A549 (cell line): ENCODE results near the gene PLXNA1. TPM values are rescaled to one million over a fixed set of nuclear protein-coding genes. Genes with fewer than 3 reads are reported as not detected.

Source experiments
- ATAC-seq, 2 experiments: fragments of 200-7000 bp in 1 of 2; fragments of >200 bp in 1 of 2; cut with Nextera tagmentation in 1 of 2; cut with Tn5 transposase in 1 of 2; 3 replicates each; pipeline versions ENCODE4 v1.8.0 to v1.9.1; 2018 to 2020; ENCODE audit warnings: mild to moderate bottlenecking in 1 of 2, moderate library complexity in 1 of 2
- CTCF ChIA-PET: fragments of 300-600 bp; sonication (Branson Sonifier 250); formaldehyde crosslinking; extraction: SDS; loops from one replicate; lab custom pipeline; 2021; ENCODE audit warnings: antibody characterized with exemption, inconsistent platforms; lab: Yijun Ruan, JAX
- POLR2A ChIA-PET: fragments of 350-600 bp; formaldehyde crosslinking; extraction: SDS; loops from one replicate; lab custom pipeline; 2021; ENCODE audit warnings: antibody characterized with exemption, inconsistent platforms; lab: Yijun Ruan, JAX
- DNase-seq, 2 experiments: peaks; one replicate each; pipeline versions ENCODE4 v3.0.0 to v3.0.0-alpha.2; 2011 to 2016; ENCODE audit warnings: low read depth in 1 of 2, low spot score in 1 of 2
- FAIRE-seq: peaks from 2 replicates; lab custom pipeline; 2011; peaks lifted over from hg19 to GRCh38; lab: Jason Lieb, UNC
- H3K27ac ChIP-seq, 2 experiments: fragments of >200 bp; sonication (Bioruptor Twin); formaldehyde crosslinking; 3 replicates each; pipeline ENCODE4 v1.5.1; 2016 to 2017
- H3K4me1 ChIP-seq: fragments of >200 bp; sonication (Bioruptor Twin); formaldehyde crosslinking; 3 replicates; pipeline ENCODE4 v1.6.1; 2016
- H3K4me2 ChIP-seq: fragments of >200 bp; sonication (Bioruptor Twin); formaldehyde crosslinking; 3 replicates; pipeline ENCODE4 v1.6.1; 2016
- H3K4me3 ChIP-seq: fragments of >200 bp; sonication (Bioruptor Twin); formaldehyde crosslinking; 3 replicates; pipeline ENCODE4 v1.5.1; 2016
- H3K9me3 ChIP-seq: fragments of >200 bp; sonication (Bioruptor Twin); formaldehyde crosslinking; 3 replicates; pipeline ENCODE4 v1.6.1; 2016
- CHD4 ChIP-seq: fragments of 200-600 bp; sonication (generic); IDR thresholded peaks from 2 replicates; pipeline ENCODE4 v1.6.1; 2016; ENCODE audit warnings: antibody characterized with exemption, mild to moderate bottlenecking, borderline replicate concordance
- FOXS1 ChIP-seq: fragments of 250-450 bp; sonication (Bioruptor Pico); IDR thresholded peaks from 2 replicates; pipeline ENCODE4 v1.5.0; 2020; ENCODE audit warnings: mild to moderate bottlenecking, moderate library complexity
- HEYL ChIP-seq: fragments of 250-450 bp; sonication (Bioruptor Pico); IDR thresholded peaks from 2 replicates; pipeline ENCODE4 v1.8.0; 2021; ENCODE audit warnings: mild to moderate bottlenecking, moderate library complexity
- JUNB ChIP-seq: fragments of >200 bp; sonication (Bioruptor Twin); formaldehyde crosslinking; IDR thresholded peaks from 2 replicates; pipeline ENCODE4 v1.6.1; 2016
- KDM1A ChIP-seq: fragments of 200-600 bp; sonication (generic); IDR thresholded peaks from 2 replicates; pipeline ENCODE4 v1.6.1; 2016; ENCODE audit warnings: low read depth, mild to moderate bottlenecking
- KDM5A ChIP-seq: fragments of 200-600 bp; sonication (generic); IDR thresholded peaks from 2 replicates; pipeline ENCODE4 v1.6.1; 2016; ENCODE audit warnings: antibody characterized with exemption, mild to moderate bottlenecking
- MYC ChIP-seq: IDR thresholded peaks from 2 replicates; pipeline ENCODE4 v1.6.1; 2012; ENCODE audit warnings: mild to moderate bottlenecking, inconsistent platforms, low read length, improper control_type of control experiment, borderline replicate concordance
- NR3C1 ChIP-seq: fragments of >200 bp; sonication (Bioruptor Twin); formaldehyde crosslinking; IDR thresholded peaks from 3 replicates; pipeline ENCODE4 v1.6.1; 2017
- RARB ChIP-seq: fragments of 250-450 bp; sonication (Bioruptor Pico); IDR thresholded peaks from 2 replicates; pipeline ENCODE4 v1.8.0; 2021; ENCODE audit warnings: mild to moderate bottlenecking, moderate library complexity
- SREBF2 ChIP-seq: fragments of 450-650 bp; IDR thresholded peaks from 2 replicates; pipeline ENCODE4 v1.6.1; 2014; ENCODE audit warnings: mild to moderate bottlenecking, moderate library complexity
- TFCP2L1 ChIP-seq: fragments of 250-450 bp; sonication (Bioruptor Pico); IDR thresholded peaks from 2 replicates; pipeline ENCODE4 v1.5.0; 2021; ENCODE audit warnings: mild to moderate bottlenecking
- ZC3H11A ChIP-seq: fragments of 450-650 bp; IDR thresholded peaks from 2 replicates; pipeline ENCODE4 v1.6.1; 2014; ENCODE audit warnings: antibody characterized with exemption, mild to moderate bottlenecking
- ZFP36 ChIP-seq: fragments of 450-650 bp; IDR thresholded peaks from 2 replicates; pipeline ENCODE4 v1.6.1; 2014; ENCODE audit warnings: borderline replicate concordance; ENCODE audit not compliant: partially characterized antibody
- ZNF302 ChIP-seq: fragments of 250-450 bp; sonication (Bioruptor Pico); IDR thresholded peaks from 2 replicates; pipeline ENCODE4 v1.9.0; 2021; ENCODE audit warnings: inconsistent platforms, mild to moderate bottlenecking, moderate library complexity
- ZSCAN20 ChIP-seq: fragments of 250-450 bp; sonication (Bioruptor Pico); IDR thresholded peaks from 2 replicates; pipeline ENCODE4 v1.8.0; 2022; ENCODE audit warnings: mild to moderate bottlenecking, moderate library complexity
- WGBS: methylation state at CpG from one replicate; pipeline ENCODE4 v1.1.6; 2017; ENCODE audit errors: missing lambda C conversion rate; 5-methylcytosine and 5-hydroxymethylcytosine counted together
- polyA plus RNA-seq, 4 experiments: library from polyadenylated mRNA; depleted of rRNA in 3 of 4; stranded (reverse); fragments of >200 nt; fragmentation: RNase III in 1 of 4; extraction: RNeasy Plus Mini Kit Qiagen cat#74134 plus additional on column Dnase treatment in 1 of 4; gene quantifications; 2 replicates in 3 of 4; 3 replicates in 1 of 4; pipeline ENCODE4 v1.2.3, GENCODE V29; 2011 to 2017
- TF ChIP-seq, protein P1 (sequence below): fragments of 150-350 bp; IDR thresholded peaks from 2 replicates; pipeline ENCODE4 v1.6.1; 2014; ENCODE audit warnings: low read depth, mild to moderate bottlenecking, low read length
- TF ChIP-seq, protein P2 (sequence below): IDR thresholded peaks from 2 replicates; pipeline ENCODE4 v1.6.1; 2012
- TF ChIP-seq, protein P3 (sequence below): fragments of >200 bp; sonication (Bioruptor Twin); formaldehyde crosslinking; IDR thresholded peaks from 2 replicates; pipeline ENCODE4 v1.6.1; 2016
- TF ChIP-seq, protein P4 (sequence below): fragments of 250-450 bp; sonication (Bioruptor Pico); IDR thresholded peaks from 2 replicates; pipeline ENCODE4 v1.5.0; 2020; ENCODE audit warnings: low read depth, mild to moderate bottlenecking, moderate library complexity
- TF ChIP-seq, protein P5 (sequence below): IDR thresholded peaks from 2 replicates; pipeline ENCODE4 v1.6.1; 2012
- TF ChIP-seq, protein P6 (sequence below): fragments of >200 bp; sonication (Bioruptor Twin); formaldehyde crosslinking; IDR thresholded peaks from 3 replicates; pipeline ENCODE4 v1.6.1; 2016

PLXNA1 gene
- polyA plus RNA-seq, 2 of the 4 experiments (the other 2 are of a cell fraction): 9.1 to 16.3 TPM

DNA sequence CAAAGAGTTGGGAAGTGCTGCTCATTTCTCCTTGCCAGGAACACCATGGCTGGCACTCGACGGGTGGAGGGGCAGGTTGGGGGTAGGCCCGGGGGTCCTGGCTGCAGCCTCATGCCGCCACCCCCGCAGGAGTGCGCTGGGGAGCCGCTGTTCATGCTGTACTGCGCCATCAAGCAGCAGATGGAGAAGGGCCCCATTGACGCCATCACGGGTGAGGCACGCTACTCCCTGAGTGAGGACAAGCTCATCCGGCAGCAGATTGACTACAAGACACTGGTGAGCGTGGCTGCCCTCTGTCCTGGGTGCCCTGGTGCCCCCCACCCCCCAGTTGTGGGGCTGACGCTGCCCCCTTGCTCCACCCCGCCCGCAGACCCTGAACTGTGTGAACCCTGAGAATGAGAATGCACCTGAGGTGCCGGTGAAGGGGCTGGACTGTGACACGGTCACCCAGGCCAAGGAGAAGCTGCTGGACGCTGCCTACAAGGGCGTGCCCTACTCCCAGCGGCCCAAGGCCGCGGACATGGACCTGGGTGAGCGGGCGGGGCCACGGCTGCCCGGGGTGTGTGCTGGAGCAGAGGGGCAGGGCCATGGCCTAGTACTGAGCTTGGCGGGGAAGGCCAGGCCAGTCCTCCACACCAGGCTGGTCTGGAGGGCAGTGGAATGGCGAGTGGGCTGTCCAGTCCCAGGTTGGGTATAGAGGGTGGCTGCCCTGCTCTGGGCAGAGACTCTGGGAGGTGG, 45.1 kb downstream of the PLXNA1 start:
- TF ChIP-seq ZFP36 (no peak), KDM5A (no peak), KDM1A (no peak), TFCP2L1 (CRISPR knock-in tag) (no peak), ZSCAN20 (no peak), MYC (no peak), HEYL (CRISPR knock-in tag) (no peak), RARB (CRISPR knock-in tag) (no peak), FOXS1 (CRISPR knock-in tag) (no peak), CHD4 (no peak), JUNB (no peak), ZNF302 (CRISPR knock-in tag) (no peak), NR3C1 (no peak)
- TF ChIP-seq, protein P1, sequence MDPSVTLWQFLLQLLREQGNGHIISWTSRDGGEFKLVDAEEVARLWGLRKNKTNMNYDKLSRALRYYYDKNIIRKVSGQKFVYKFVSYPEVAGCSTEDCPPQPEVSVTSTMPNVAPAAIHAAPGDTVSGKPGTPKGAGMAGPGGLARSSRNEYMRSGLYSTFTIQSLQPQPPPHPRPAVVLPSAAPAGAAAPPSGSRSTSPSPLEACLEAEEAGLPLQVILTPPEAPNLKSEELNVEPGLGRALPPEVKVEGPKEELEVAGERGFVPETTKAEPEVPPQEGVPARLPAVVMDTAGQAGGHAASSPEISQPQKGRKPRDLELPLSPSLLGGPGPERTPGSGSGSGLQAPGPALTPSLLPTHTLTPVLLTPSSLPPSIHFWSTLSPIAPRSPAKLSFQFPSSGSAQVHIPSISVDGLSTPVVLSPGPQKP: no peak
- TF ChIP-seq, protein P2, sequence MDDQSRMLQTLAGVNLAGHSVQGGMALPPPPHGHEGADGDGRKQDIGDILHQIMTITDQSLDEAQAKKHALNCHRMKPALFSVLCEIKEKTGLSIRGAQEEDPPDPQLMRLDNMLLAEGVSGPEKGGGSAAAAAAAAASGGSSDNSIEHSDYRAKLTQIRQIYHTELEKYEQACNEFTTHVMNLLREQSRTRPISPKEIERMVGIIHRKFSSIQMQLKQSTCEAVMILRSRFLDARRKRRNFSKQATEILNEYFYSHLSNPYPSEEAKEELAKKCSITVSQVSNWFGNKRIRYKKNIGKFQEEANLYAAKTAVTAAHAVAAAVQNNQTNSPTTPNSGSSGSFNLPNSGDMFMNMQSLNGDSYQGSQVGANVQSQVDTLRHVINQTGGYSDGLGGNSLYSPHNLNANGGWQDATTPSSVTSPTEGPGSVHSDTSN: no peak
- TF ChIP-seq, protein P3, sequence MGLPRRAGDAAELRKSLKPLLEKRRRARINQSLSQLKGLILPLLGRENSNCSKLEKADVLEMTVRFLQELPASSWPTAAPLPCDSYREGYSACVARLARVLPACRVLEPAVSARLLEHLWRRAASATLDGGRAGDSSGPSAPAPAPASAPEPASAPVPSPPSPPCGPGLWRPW: no peak
- DNase-seq: no peak
- no peak for ATAC-seq
- ChIA-PET CTCF (no interaction called here), POLR2A (no interaction called here)
- Histone ChIP-seq H3K4me2 (no peak overlapping the region), H3K4me3 (no peak overlapping the region), H3K9me3 (no peaks in the 10 kb centered on the region), H3K4me1 (no peaks in the 10 kb centered on the region), H3K27ac (no peak overlapping the region)
- WGBS: 80% methylated on average over 10 of the region's 29 CpGs
- FAIRE-seq: no peak

DNA sequence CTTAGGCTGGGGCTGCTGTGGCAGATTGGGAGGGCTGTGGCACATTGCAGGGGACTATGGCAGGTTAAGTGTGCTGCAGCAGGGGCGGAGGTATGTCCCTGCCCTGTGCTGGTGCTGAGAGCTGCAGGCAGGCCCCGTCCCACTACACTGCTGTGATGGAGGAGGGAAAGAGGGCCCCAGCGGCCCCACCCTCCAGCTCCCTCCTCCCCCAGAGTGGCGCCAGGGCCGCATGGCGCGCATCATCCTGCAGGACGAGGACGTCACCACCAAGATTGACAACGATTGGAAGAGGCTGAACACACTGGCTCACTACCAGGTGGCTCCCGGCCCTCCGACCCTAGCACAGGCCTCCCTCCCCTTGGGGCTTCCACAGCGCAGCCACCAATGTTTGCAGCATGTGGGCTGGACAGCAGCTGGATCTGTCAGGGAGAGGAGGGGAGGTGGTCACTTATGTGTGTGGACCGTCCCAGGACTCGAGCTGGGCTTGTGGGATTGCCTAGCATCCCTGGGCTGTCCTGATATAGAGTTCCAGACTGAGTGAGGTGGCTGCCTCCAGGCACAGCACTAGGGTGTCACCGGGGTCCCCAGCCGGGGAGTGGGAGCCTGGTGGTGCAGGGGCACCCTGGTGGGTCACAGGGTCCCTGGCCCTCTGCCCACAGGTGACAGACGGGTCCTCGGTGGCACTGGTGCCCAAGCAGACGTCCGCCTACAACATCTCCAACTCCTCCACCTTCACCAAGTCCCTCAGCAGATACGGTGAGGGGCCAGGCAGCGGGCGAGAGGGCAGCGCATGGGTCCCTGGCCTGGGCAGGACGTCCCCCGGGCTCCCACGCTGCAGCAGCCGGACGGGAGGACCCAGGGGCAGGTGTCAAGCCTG, 46.1 kb downstream of the PLXNA1 start:
- POLR2A ChIA-PET: no interaction called here
- TF ChIP-seq SREBF2 (no peak), ZC3H11A (no peak), ZFP36 (no peak), MYC (no peak)
- TF ChIP-seq, protein P4, sequence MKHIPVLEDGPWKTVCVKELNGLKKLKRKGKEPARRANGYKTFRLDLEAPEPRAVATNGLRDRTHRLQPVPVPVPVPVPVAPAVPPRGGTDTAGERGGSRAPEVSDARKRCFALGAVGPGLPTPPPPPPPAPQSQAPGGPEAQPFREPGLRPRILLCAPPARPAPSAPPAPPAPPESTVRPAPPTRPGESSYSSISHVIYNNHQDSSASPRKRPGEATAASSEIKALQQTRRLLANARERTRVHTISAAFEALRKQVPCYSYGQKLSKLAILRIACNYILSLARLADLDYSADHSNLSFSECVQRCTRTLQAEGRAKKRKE (CRISPR knock-in tag): no peak
- TF ChIP-seq, protein P5, sequence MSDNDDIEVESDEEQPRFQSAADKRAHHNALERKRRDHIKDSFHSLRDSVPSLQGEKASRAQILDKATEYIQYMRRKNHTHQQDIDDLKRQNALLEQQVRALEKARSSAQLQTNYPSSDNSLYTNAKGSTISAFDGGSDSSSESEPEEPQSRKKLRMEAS: no peak
- TF ChIP-seq, protein P6, sequence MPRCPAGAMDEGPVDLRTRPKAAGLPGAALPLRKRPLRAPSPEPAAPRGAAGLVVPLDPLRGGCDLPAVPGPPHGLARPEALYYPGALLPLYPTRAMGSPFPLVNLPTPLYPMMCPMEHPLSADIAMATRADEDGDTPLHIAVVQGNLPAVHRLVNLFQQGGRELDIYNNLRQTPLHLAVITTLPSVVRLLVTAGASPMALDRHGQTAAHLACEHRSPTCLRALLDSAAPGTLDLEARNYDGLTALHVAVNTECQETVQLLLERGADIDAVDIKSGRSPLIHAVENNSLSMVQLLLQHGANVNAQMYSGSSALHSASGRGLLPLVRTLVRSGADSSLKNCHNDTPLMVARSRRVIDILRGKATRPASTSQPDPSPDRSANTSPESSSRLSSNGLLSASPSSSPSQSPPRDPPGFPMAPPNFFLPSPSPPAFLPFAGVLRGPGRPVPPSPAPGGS: no peak
- Histone ChIP-seq H3K4me2 (no peak overlapping the region), H3K4me3 (no peak overlapping the region), H3K27ac (no peak overlapping the region), H3K4me1 (no peaks in the 10 kb centered on the region), H3K9me3 (no peaks in the 10 kb centered on the region)
- FAIRE-seq (no peak), DNase-seq (no peak), ATAC-seq (no peak)
- CTCF ChIA-PET: no interaction called here
- 95% methylated on average over 9 of the region's 30 CpGs for WGBS
